ENCODE results near the gene IL34. TPM values are rescaled to one million over a fixed set of nuclear protein-coding genes. Genes with fewer than 3 reads are reported as not detected.

IL34 gene
- 0.15 TPM for polyA plus RNA-seq (2013, experiment 1 of 2)
- 0.11 TPM for polyA plus RNA-seq (2013, experiment 2 of 2)

DNA sequence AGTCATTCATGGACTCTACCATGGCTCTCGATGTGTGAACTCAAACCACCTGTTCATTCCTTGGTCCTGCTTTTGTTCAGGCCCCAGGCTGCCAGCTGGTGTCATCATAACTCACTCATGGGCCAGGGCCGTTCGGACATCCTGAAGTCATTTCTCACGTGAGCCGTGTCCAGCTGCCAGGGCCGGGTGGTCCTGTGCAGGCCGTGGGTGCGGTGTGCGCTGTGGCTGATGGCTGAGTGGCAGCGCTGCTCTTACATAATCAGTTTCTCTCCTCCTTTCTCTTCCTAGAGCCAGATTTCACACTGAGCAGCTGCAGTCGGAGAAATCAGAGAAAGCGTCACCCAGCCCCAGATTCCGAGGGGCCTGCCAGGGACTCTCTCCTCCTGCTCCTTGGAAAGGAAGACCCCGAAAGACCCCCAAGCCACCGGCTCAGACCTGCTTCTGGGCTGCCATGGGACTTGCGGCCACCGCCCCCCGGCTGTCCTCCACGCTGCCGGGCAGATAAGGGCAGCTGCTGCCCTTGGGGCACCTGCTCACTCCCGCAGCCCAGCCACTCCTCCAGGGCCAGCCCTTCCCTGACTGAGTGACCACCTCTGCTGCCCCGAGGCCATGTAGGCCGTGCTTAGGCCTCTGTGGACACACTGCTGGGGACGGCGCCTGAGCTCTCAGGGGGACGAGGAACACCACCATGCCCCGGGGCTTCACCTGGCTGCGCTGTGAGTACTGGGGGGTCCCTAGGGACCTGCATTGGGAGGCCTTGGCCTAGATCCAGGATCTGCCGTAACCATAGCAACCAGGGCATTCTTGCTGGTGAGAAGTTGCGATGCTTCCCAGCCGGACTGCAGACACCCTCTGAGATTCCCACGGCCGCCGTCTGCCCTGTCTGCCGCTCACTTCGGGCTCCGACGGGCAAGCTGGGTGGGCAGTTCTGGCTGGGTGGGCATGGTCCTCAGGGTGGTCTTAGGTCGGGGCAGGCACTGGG, at the start of gene IL34:
TSS of gene IL34 (plus strand) at position 300 of the 982 bp plus-strand sequence. CDS start at position 689, 389 bp downstream.
- H2BK12ac ChIP-seq (ENCODE audit: low read length in 2 of 2): no peak within 1 kb of the TSS
- no peak within 1 kb of the TSS for H3K4me2 ChIP-seq (ENCODE audit: low read length, poor library complexity, severe bottlenecking)
- no peak within 1 kb of the TSS for H3K18ac ChIP-seq (ENCODE audit: low read depth in 1 of 2, low read length in 2 of 2)
- no peak within 1 kb of the TSS for H2AFZ ChIP-seq (ENCODE audit: low read depth, low read length)
- H2BK120ac ChIP-seq (ENCODE audit: low read depth, low read length): no peak within 1 kb of the TSS
- no peaks in the 10 kb centered on the region for H3K36me3 ChIP-seq (ENCODE audit: control insufficient read depth in 1 of 2, insufficient read depth in 2 of 2, low read depth in 1 of 2, low read length in 2 of 2)
- H3K4me3 ChIP-seq (ENCODE audit: insufficient read depth in 1 of 2, low read depth in 1 of 2, low read length in 2 of 2): no peak within 1 kb of the TSS
- no peak within 1 kb of the TSS for H4K8ac ChIP-seq (ENCODE audit: low read length)
- no peaks in the 10 kb centered on the region for H3K27me3 ChIP-seq (ENCODE audit: control insufficient read depth in 1 of 2, insufficient read depth in 1 of 2, low read length in 2 of 2)
- no peak within 1 kb of the TSS for H2BK15ac ChIP-seq (ENCODE audit: low read depth, poor library complexity, severe bottlenecking)
- no peak within 1 kb of the TSS for H2AK5ac ChIP-seq (ENCODE audit: low read length, severe bottlenecking)
- H3K23ac ChIP-seq (ENCODE audit: low read length in 2 of 2): no peak within 1 kb of the TSS
- H3K9ac ChIP-seq (ENCODE audit: low read length): no peak within 1 kb of the TSS
- H3K27ac ChIP-seq (ENCODE audit: low read length, poor library complexity, severe bottlenecking): no peak within 1 kb of the TSS
- no peaks in the 10 kb centered on the region for H3K79me1 ChIP-seq (replicated peaks; ENCODE audit: low read length, poor library complexity, severe bottlenecking)
- H4K91ac ChIP-seq (ENCODE audit: low read length): peak within 1 kb of the TSS; percentile 70
- DNase-seq: no peak
- H3K9me3 ChIP-seq (ENCODE audit: control insufficient read depth, low read length): no peaks in the 10 kb centered on the region
- peaks cover 8% of the 10 kb centered on the region for H3K4me1 ChIP-seq (ENCODE audit: control insufficient read depth, insufficient read depth, low read depth, low read length)
- H2BK5ac ChIP-seq (ENCODE audit: low read depth, low read length, poor library complexity, severe bottlenecking): no peak within 1 kb of the TSS
- WGBS: 86% methylated on average over 39 of the region's 39 CpGs
- H3K14ac ChIP-seq (ENCODE audit: low read length in 2 of 2): peak within 1 kb of the TSS in 1 of 2 experiments; percentile 44
- H3K4ac ChIP-seq (ENCODE audit: low read depth in 1 of 2, low read length in 2 of 2): no peak within 1 kb of the TSS

DNA sequence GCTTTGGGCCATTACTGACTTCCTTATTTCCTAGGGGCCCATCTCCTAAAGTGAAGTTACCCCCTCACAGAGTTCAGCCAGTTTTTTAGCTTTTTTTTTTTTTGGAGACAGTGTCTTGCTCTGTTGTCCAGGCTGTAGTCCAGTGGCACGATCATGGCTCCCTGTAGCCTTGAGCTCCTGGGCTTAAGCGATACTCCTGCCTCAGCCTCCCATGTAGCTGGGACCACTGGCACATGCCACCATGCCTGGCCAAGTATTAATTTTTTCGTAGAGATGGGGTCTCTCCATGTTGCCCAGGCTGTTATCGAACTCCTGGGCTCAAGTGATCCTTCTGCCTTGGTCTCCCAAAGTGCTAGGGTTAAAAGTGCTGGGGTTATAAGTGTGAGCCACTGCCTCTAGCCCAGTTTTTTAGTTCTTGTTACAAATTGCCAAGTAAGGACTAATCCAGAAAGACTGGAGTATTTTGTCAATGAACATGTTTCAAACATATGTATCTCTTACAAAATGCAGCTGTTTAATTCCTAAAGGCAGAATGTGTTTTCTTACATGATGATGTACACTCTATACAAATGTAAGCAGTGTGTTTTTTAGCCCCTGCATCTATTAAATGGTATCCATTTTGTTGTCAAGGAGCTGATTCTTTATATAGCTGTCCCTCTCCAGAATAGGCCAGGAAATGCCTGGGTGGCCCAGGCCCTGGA, 49.1 kb upstream of the IL34 start:
- no peak overlapping the region for H3K4me3 ChIP-seq (ENCODE audit: insufficient read depth in 1 of 2, low read depth in 1 of 2, low read length in 2 of 2)
- no peak overlapping the region for H2BK5ac ChIP-seq (ENCODE audit: low read depth, low read length, poor library complexity, severe bottlenecking)
- no peak overlapping the region for H3K14ac ChIP-seq (ENCODE audit: low read length in 2 of 2)
- H3K18ac ChIP-seq (ENCODE audit: low read depth in 1 of 2, low read length in 2 of 2): no peak overlapping the region
- no peak for DNase-seq
- H3K79me1 ChIP-seq (replicated peaks; ENCODE audit: low read length, poor library complexity, severe bottlenecking): no peaks in the 10 kb centered on the region
- H3K27ac ChIP-seq (ENCODE audit: low read length, poor library complexity, severe bottlenecking): no peak overlapping the region
- no peak overlapping the region for H3K4me2 ChIP-seq (ENCODE audit: low read length, poor library complexity, severe bottlenecking)
- no peaks in the 10 kb centered on the region for H3K9me3 ChIP-seq (ENCODE audit: control insufficient read depth, low read length)
- H2BK120ac ChIP-seq (ENCODE audit: low read depth, low read length): no peak overlapping the region
- H3K4me1 ChIP-seq (ENCODE audit: control insufficient read depth, insufficient read depth, low read depth, low read length): no peaks in the 10 kb centered on the region
- no peaks in the 10 kb centered on the region for H3K36me3 ChIP-seq (ENCODE audit: control insufficient read depth in 1 of 2, insufficient read depth in 2 of 2, low read depth in 1 of 2, low read length in 2 of 2)
- no peak overlapping the region for H3K23ac ChIP-seq (ENCODE audit: low read length in 2 of 2)
- WGBS: 83% methylated on average over 4 of the region's 4 CpGs
- H3K4ac ChIP-seq (ENCODE audit: low read depth in 1 of 2, low read length in 2 of 2): no peak overlapping the region
- H4K91ac ChIP-seq (ENCODE audit: low read length): no peak overlapping the region
- H2AFZ ChIP-seq (ENCODE audit: low read depth, low read length): no peak overlapping the region
- H4K8ac ChIP-seq (ENCODE audit: low read length): no peak overlapping the region
- no peak overlapping the region for H3K9ac ChIP-seq (ENCODE audit: low read length)
- H2AK5ac ChIP-seq (ENCODE audit: low read length, severe bottlenecking): no peak overlapping the region
- peaks cover 6 to 9% of the 10 kb centered on the region in 2 experiments for H3K27me3 ChIP-seq (ENCODE audit: control insufficient read depth in 1 of 2, insufficient read depth in 1 of 2, low read length in 2 of 2)
- peak overlapping the region; percentile 33 for H2BK15ac ChIP-seq (ENCODE audit: low read depth, poor library complexity, severe bottlenecking)
- no peak overlapping the region for H2BK12ac ChIP-seq (ENCODE audit: low read length in 2 of 2)

DNA sequence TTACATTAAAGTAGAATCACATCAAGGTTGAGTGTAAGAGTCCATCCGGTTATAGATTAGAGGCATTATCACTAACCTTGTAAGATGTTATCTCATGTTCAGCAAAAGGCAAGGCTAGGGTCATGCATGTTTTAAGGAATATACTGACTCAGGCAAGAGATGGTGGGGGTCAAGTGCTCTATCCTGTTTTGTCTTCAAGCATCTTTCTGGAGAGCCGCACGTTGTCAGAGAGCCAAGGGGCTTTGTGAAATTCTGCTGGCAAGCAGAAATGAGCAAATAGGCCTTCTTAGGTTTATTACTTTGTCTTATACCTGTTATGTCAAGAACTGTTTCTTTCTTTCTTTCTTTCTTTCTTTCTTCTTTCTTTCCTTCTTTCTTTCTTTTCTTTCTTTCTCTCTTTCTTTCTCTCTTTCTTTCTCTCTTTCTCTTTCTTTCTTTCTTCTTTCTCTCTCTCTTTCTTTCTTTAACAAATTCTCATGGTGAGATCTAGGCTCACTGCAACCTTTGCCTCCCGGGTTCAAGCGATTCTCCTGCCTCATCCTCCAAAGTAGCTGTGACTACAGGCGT, 47.3 kb upstream of the IL34 start:
- no peak overlapping the region for H2AK5ac ChIP-seq (ENCODE audit: low read length, severe bottlenecking)
- H3K4me2 ChIP-seq (ENCODE audit: low read length, poor library complexity, severe bottlenecking): no peak overlapping the region
- no peak overlapping the region for H2BK15ac ChIP-seq (ENCODE audit: low read depth, poor library complexity, severe bottlenecking)
- H4K91ac ChIP-seq (ENCODE audit: low read length): no peak overlapping the region
- H3K4me1 ChIP-seq (ENCODE audit: control insufficient read depth, insufficient read depth, low read depth, low read length): no peaks in the 10 kb centered on the region
- H2BK5ac ChIP-seq (ENCODE audit: low read depth, low read length, poor library complexity, severe bottlenecking): no peak overlapping the region
- peaks cover 6 to 9% of the 10 kb centered on the region in 2 experiments for H3K27me3 ChIP-seq (ENCODE audit: control insufficient read depth in 1 of 2, insufficient read depth in 1 of 2, low read length in 2 of 2)
- no peak overlapping the region for H3K23ac ChIP-seq (ENCODE audit: low read length in 2 of 2)
- H3K14ac ChIP-seq (ENCODE audit: low read length in 2 of 2): no peak overlapping the region
- no peak overlapping the region for H2BK120ac ChIP-seq (ENCODE audit: low read depth, low read length)
- no peak overlapping the region for H3K4me3 ChIP-seq (ENCODE audit: insufficient read depth in 1 of 2, low read depth in 1 of 2, low read length in 2 of 2)
- no peak overlapping the region for H3K4ac ChIP-seq (ENCODE audit: low read depth in 1 of 2, low read length in 2 of 2)
- H3K36me3 ChIP-seq (ENCODE audit: control insufficient read depth in 1 of 2, insufficient read depth in 2 of 2, low read depth in 1 of 2, low read length in 2 of 2): no peaks in the 10 kb centered on the region
- H3K9me3 ChIP-seq (ENCODE audit: control insufficient read depth, low read length): no peaks in the 10 kb centered on the region
- 90% methylated on average over 6 of the region's 6 CpGs for WGBS
- DNase-seq: no peak
- no peaks in the 10 kb centered on the region for H3K79me1 ChIP-seq (replicated peaks; ENCODE audit: low read length, poor library complexity, severe bottlenecking)
- no peak overlapping the region for H2AFZ ChIP-seq (ENCODE audit: low read depth, low read length)
- no peak overlapping the region for H2BK12ac ChIP-seq (ENCODE audit: low read length in 2 of 2)
- no peak overlapping the region for H3K27ac ChIP-seq (ENCODE audit: low read length, poor library complexity, severe bottlenecking)
- no peak overlapping the region for H4K8ac ChIP-seq (ENCODE audit: low read length)
- no peak overlapping the region for H3K18ac ChIP-seq (ENCODE audit: low read depth in 1 of 2, low read length in 2 of 2)
- no peak overlapping the region for H3K9ac ChIP-seq (ENCODE audit: low read length)

DNA sequence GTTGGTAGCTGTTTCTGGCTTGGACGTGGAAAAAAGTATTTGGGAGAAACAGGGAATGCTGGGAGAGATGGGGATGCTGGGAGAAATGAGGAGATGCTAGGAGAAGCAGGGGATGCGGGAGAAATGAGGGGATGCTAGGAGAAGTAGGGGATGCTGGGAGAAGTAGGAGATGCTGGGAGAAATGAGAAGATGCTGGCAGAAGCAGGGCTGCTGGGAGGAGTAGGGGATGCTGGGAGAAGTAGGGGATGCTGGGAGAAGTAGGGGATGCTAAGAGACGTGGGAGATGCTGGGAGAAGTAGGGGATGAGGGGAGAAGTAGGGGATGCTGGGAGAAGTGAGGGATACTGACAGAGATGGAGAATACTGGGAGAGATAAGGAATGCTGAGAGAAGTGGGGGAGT, 45.6 kb upstream of the IL34 start:
- Histone ChIP-seq H2BK15ac (ENCODE audit: low read depth, poor library complexity, severe bottlenecking) (no peak overlapping the region), H3K14ac (ENCODE audit: low read length in 2 of 2) (no peak overlapping the region), H2AK5ac (ENCODE audit: low read length, severe bottlenecking) (no peak overlapping the region), H3K4me3 (ENCODE audit: insufficient read depth in 1 of 2, low read depth in 1 of 2, low read length in 2 of 2) (no peak overlapping the region), H3K9me3 (ENCODE audit: control insufficient read depth, low read length) (no peaks in the 10 kb centered on the region), H3K9ac (ENCODE audit: low read length) (no peak overlapping the region), H4K8ac (ENCODE audit: low read length) (no peak overlapping the region), H2BK5ac (ENCODE audit: low read depth, low read length, poor library complexity, severe bottlenecking) (no peak overlapping the region), H3K23ac (ENCODE audit: low read length in 2 of 2) (no peak overlapping the region), H3K27ac (ENCODE audit: low read length, poor library complexity, severe bottlenecking) (no peak overlapping the region), H3K79me1 (replicated peaks; ENCODE audit: low read length, poor library complexity, severe bottlenecking) (no peaks in the 10 kb centered on the region), H3K4me1 (ENCODE audit: control insufficient read depth, insufficient read depth, low read depth, low read length) (no peaks in the 10 kb centered on the region), H2BK12ac (ENCODE audit: low read length in 2 of 2) (no peak overlapping the region), H3K27me3 (ENCODE audit: control insufficient read depth in 1 of 2, insufficient read depth in 1 of 2, low read length in 2 of 2) (peaks cover 9% of the 10 kb centered on the region in 2 experiments), H4K91ac (ENCODE audit: low read length) (no peak overlapping the region), H2BK120ac (ENCODE audit: low read depth, low read length) (no peak overlapping the region), H3K18ac (ENCODE audit: low read depth in 1 of 2, low read length in 2 of 2) (no peak overlapping the region), H2AFZ (ENCODE audit: low read depth, low read length) (no peak overlapping the region), H3K36me3 (ENCODE audit: control insufficient read depth in 1 of 2, insufficient read depth in 2 of 2, low read depth in 1 of 2, low read length in 2 of 2) (no peaks in the 10 kb centered on the region), H3K4me2 (ENCODE audit: low read length, poor library complexity, severe bottlenecking) (no peak overlapping the region), H3K4ac (ENCODE audit: low read depth in 1 of 2, low read length in 2 of 2) (no peak overlapping the region)
- no peak for DNase-seq
- WGBS: 65% methylated on average over 3 of the region's 3 CpGs

Measured in mesenchymal stem cell (in vitro differentiated cells and primary cell).